Right lobe of liver (tissue), 6 donors: ENCODE results near the gene R3HDM4. TPM values are rescaled to one million over a fixed set of nuclear protein-coding genes. Genes with fewer than 3 reads are reported as not detected.

Experiments used
- ATAC-seq, 4 donors: fragments of 200-7000 bp; cut with Tn5 transposase; one replicate each; pipeline ENCODE4 v1.9.1; 2020; ENCODE audit warnings: mild to moderate bottlenecking in 4 of 4, moderate library complexity in 4 of 4
- DNase-seq, 3 donors: peaks; one replicate each; pipeline ENCODE4 v3.0.0-alpha.2; 2020
- H3K27ac ChIP-seq, 3 donors: fragments of 200-600 bp; one replicate each; pipeline ENCODE4 v1.8.0; 2022
- H3K27me3 ChIP-seq, 2 donors: fragments of 200-600 bp; one replicate each; pipeline ENCODE4 v1.8.0; 2022
- H3K36me3 ChIP-seq, 4 donors: fragments of 200-600 bp; sonication (generic) in 1 of 4; one replicate each; pipeline versions ENCODE4 v1.5.1 to v1.8.0; 2017 to 2022; ENCODE audit warnings: control low read depth in 1 of 4
- H3K4me1 ChIP-seq, 4 donors: fragments of 200-600 bp; sonication (generic) in 1 of 4; one replicate each; pipeline versions ENCODE4 v1.5.1 to v1.8.0; 2017 to 2022; ENCODE audit warnings: control low read depth in 1 of 4
- H3K4me3 ChIP-seq, 3 donors: fragments of 200-600 bp; one replicate each; pipeline ENCODE4 v1.8.0; 2022
- H3K9me3 ChIP-seq, 4 donors: fragments of 200-600 bp; sonication (generic) in 1 of 4; one replicate each; pipeline versions ENCODE4 v1.5.1 to v1.8.0; 2017 to 2022; ENCODE audit warnings: control low read depth in 1 of 4
- CTCF ChIP-seq, 4 donors: fragments of 200-600 bp in 3 of 4; fragments of 450-650 bp in 1 of 4; IDR thresholded peaks; one replicate each; pipeline versions ENCODE4 v1.5.1 to v1.8.0; 2016 to 2022; ENCODE audit warnings: antibody characterized with exemption in 4 of 4, mild to moderate bottlenecking in 2 of 4
- POLR2A ChIP-seq: fragments of 450-650 bp; IDR thresholded peaks from one replicate; pipeline ENCODE4 v1.6.1; 2017; ENCODE audit warnings: antibody characterized with exemption, mild to moderate bottlenecking
- WGBS: methylation state at CpG from one replicate; pipeline ENCODE4 v1.1.6; 2018; ENCODE audit warnings: low coverage, low lambda C conversion rate; ENCODE audit not compliant: insufficient coverage; ENCODE audit errors: missing lambda C conversion rate; 5-methylcytosine and 5-hydroxymethylcytosine counted together
- intact Hi-C, 2 donors: fragments of 100-400 bp; cut with DNase I; formaldehyde crosslinking; loops; one replicate each; pipeline versions ENCODE4 v1.11.2 to v1.14.1; 2022
- small RNA-seq, 2 experiments: library from RNA; depleted of rRNA; stranded (forward); fragments of <200 nt; gene quantifications; one replicate each; pipeline ENCODE3, GENCODE V24; 2016
- total RNA-seq, 6 experiments: library from RNA; depleted of rRNA in 2 of 6; stranded (reverse); fragments of >200 nt in 2 of 6; fragmentation: NEBNext Ultra II Directional in 3 of 6; extraction: Animal tissue kit (Norgen Biotek cat#: 25700) in 3 of 6; gene quantifications; one replicate each; pipeline versions ENCODE4 v1.1.0 to v1.2.4, GENCODE V29; 2016 to 2023
- donor health status: DM: no; HTN: yes; CAD: no.
- donor health status: DM: no; HTN: no; CAD: no.
- donor health status: DM: no; HTN: no; CAD: no.
- donor health status: DM: no; HTN: yes; CAD: no.
- donor health status: DM: no; HTN: yes; CAD: no.

Gene R3HDM4
- total RNA-seq, 6 experiments from 2014 or later, result 14.5 to 28.2 (median 20.5) TPM

GRCh38 chr19:848386-848921 lies 64.6 kb downstream of the R3HDM4 start:
- Histone ChIP-seq H3K4me3 (no peak overlapping the region), H3K27ac (no peak overlapping the region), H3K9me3 (no peaks in the 10 kb centered on the region), H3K27me3 (peaks cover 0 to 6% of the 10 kb centered on the region in 2 donors), H3K36me3 (no peaks in the 10 kb centered on the region), H3K4me1 (peaks cover 0 to 11% (median 4%) of the 10 kb centered on the region in 4 donors)
- intact Hi-C loops, result no loop called here
- DNase-seq, result no peak
- no peak for ATAC-seq
- 23% methylated on average over 11 of the region's 12 CpGs for WGBS
- no peak for TF ChIP-seq CTCF (IDR thresholded peaks at IDR 0.05)
- no peak for TF ChIP-seq POLR2A

Small RNAs within 50 kb of the gene (small RNA-seq; reads per million reads assigned to genes)
- gene RNU6-9, result 0 to 0.10 reads per million in 2 experiments

Other genes starting within 250 kb of the R3HDM4 start
- gene FSTL3, start 236.8 kb downstream of the R3HDM4 start, total RNA-seq, result 10 to 100 TPM in 3 of 6 experiments, 1 to 10 TPM in 3; 4.2 to 18.7 (median 10.4) TPM
- gene PRSS57, start 217.8 kb downstream of the R3HDM4 start, total RNA-seq, result under 1 TPM in 1 of 6 experiments, not detected in 5; 0.20 TPM
- 10 to 100 TPM in 2 of 6 experiments, 1 to 10 TPM in 4; 4.6 to 12.7 (median 7.1) TPM for gene PALM, start 204.3 kb downstream of the R3HDM4 start, total RNA-seq
- gene MISP, start 162.1 kb downstream of the R3HDM4 start, total RNA-seq, result under 1 TPM in 1 of 6 experiments, not detected in 5; 0.09 TPM
- gene PTBP1, start 115.8 kb downstream of the R3HDM4 start, total RNA-seq, result 100 to 1,000 TPM in 5 of 6 experiments, 10 to 100 TPM in 1; 91.1 to 150 (median 129) TPM
- gene PLPPR3, start 91.3 kb downstream of the R3HDM4 start, total RNA-seq, result not detected
- 1 to 10 TPM in 2 of 6 experiments, under 1 TPM in 1, not detected in 3; 0.15 to 3.6 (median 1.8) TPM for gene AZU1, start 85.4 kb downstream of the R3HDM4 start, total RNA-seq
- gene PRTN3, start 72.2 kb downstream of the R3HDM4 start, total RNA-seq, result 1 to 10 TPM in 2 of 6 experiments, not detected in 4; 2.3 to 2.9 TPM
- 1 to 10 TPM in 2 of 6 experiments, under 1 TPM in 1, not detected in 3; 0.59 to 4.2 (median 3.3) TPM for gene ELANE, start 60.9 kb downstream of the R3HDM4 start, total RNA-seq
- gene CFD, start 53.6 kb downstream of the R3HDM4 start, total RNA-seq, result 1 to 10 TPM; 3.5 to 9.6 (median 7.8) TPM
- 10 to 100 TPM; 32.0 to 35.7 (median 33.3) TPM for gene MED16, start 20.0 kb downstream of the R3HDM4 start, total RNA-seq
- gene RNU6-9, start 19.7 kb downstream of the R3HDM4 start, total RNA-seq, result not detected
- gene KISS1R, start 4.1 kb upstream of the R3HDM4 start, total RNA-seq, result under 1 TPM in 1 of 6 experiments, not detected in 5; 0.47 TPM
- 1 to 10 TPM in 5 of 6 experiments, under 1 TPM in 1; 0.74 to 5.3 (median 1.9) TPM for gene ARID3A, start 12.8 kb upstream of the R3HDM4 start, total RNA-seq
- 10 to 100 TPM; 19.0 to 56.2 (median 29.7) TPM for gene WDR18, start 71.1 kb upstream of the R3HDM4 start, total RNA-seq
- under 1 TPM in 1 of 6 experiments, not detected in 5; 0.06 TPM for gene GRIN3B, start 87.2 kb upstream of the R3HDM4 start, total RNA-seq
- gene TMEM259, start 107.9 kb upstream of the R3HDM4 start, total RNA-seq, result 100 to 1,000 TPM in 2 of 6 experiments, 10 to 100 TPM in 4; 82.6 to 180 (median 93.2) TPM
- gene RNU6-2, start 108.3 kb upstream of the R3HDM4 start, total RNA-seq, result not detected
- gene CNN2, start 113.4 kb upstream of the R3HDM4 start, total RNA-seq, result 10 to 100 TPM; 16.4 to 53.8 (median 22.2) TPM
- gene ABCA7, start 126.9 kb upstream of the R3HDM4 start, total RNA-seq, result 10 to 100 TPM in 3 of 6 experiments, 1 to 10 TPM in 3; 4.8 to 14.6 (median 9.1) TPM
- gene ARHGAP45, start 153.9 kb upstream of the R3HDM4 start, total RNA-seq, result 1 to 10 TPM; 4.2 to 10.0 (median 7.3) TPM
- gene POLR2E, start 182.2 kb upstream of the R3HDM4 start, total RNA-seq, result 100 to 1,000 TPM; 112 to 256 (median 131) TPM
- gene GPX4, start 190.8 kb upstream of the R3HDM4 start, total RNA-seq, result 100 to 1,000 TPM; 204 to 389 (median 212) TPM